HG03520 (cell line): ENCODE measurements around the gene ELP4.

Source experiments
- ATAC-seq: cut with Tn5 transposase; IDR thresholded peaks from one replicate; pipeline ENCODE4 v1.9.1; 2021; ENCODE audit warnings: mild to moderate bottlenecking, moderate library complexity; ENCODE audit not compliant: unreplicated experiment

The ELP4 gene

DNA sequence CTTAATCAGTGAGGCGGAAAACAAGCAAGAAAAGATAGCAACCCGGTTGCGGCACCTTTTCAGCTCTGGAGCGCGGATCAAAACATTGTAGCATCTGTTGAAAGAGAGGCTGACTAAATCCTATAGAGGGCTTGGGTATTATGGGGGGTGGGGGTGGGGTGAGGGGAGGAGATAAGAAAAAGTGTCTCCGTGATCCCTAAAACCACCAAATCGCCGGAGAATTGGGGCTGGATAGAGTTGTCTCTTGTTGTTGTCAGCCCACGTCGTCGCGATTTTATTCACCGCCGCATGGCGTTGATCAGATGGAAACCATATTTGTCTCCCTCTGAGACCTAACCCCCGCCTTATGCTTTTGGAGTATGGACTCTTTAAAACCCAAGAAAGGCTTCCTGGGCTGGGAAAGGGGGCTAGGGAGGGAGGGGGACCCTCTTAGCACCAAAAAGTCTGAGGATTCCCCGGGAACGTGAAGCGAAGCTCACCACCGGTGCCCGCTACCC, 288.5 kb downstream of the ELP4 start:
- ATAC-seq, result no peak

GRCh38 chr11:31798554-31799434, 289.2 kb downstream of the ELP4 start:
- ATAC-seq, result no peak

GRCh38 chr11:31799435-31800397, 290.1 kb downstream of the ELP4 start:
- no peak for ATAC-seq

GRCh38 chr11:31800398-31801265, 291.1 kb downstream of the ELP4 start:
- no peak for ATAC-seq

DNA sequence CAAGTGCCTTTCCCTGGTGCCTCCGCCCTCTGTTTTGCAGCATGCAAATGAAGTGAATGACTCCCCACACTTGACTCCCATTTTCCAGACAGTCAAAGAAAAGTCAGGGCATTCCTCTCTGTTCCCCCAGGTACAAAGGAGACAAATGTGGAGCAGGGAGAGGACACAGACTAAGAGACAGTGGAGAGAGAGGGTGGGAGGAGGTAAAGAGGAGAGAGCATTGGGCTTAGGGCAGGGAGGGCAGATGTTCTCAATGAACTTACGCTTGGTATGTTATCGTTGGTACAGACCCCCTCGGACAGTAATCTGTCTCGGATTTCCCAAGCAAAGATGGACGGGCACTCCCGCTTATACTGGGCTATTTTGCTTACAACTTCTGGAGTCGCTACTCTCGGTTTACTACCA, 291.7 kb downstream of the ELP4 start:
- no peak for ATAC-seq

- no peak for ATAC-seq
These were observed 292.5 kb downstream of the ELP4 start for GRCh38 chr11:31802000-31802551.

DNA sequence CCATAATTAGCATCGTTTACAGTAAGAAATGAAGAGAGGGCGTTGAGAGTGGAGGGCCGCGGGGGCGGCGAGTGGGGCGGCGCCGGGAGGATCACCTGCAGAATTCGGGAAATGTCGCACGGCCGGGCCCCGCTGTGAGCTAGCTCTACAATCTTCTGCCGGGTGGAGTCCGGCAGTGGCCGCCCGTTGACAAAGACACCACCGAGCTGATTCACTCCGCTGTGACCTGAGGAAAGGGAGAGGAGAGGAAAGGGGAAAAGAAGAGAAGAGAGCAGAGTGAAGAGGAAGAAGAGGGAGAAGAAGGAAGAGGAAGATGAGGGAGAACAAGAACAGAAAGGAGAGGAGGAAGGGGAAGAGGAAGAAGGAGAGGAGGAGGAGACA, 293.0 kb downstream of the ELP4 start:
- no peak for ATAC-seq

GRCh38 chr11:31802990-31803812, 293.6 kb downstream of the ELP4 start:
- no peak for ATAC-seq

DNA sequence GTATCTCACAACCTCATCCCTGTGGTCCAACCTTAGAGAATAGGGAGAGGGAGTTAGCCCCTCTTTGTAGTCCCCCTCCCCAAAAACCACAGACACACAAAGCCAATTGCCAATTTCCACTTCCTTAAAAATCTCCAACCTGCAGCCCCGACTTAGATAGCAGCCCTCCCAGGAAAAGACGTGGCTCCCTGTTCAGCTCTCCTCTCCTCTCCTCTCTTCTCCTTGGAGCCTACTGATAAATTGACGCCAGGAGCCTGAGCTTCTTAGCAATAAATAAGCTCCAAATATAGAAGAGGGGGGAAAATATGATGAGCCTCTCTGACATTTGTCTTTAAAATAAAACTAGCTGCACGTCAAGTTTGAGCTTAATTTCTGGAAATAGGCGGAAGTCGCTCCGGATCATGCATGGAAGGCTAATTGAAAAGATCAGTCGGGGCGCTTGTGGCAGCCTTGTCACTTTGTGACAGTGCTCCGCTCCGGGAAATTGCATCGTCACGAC, 294.3 kb downstream of the ELP4 start:
- ATAC-seq, result no peak

- no peak for ATAC-seq
These were observed 294.9 kb downstream of the ELP4 start for GRCh38 chr11:31804312-31805036.

DNA sequence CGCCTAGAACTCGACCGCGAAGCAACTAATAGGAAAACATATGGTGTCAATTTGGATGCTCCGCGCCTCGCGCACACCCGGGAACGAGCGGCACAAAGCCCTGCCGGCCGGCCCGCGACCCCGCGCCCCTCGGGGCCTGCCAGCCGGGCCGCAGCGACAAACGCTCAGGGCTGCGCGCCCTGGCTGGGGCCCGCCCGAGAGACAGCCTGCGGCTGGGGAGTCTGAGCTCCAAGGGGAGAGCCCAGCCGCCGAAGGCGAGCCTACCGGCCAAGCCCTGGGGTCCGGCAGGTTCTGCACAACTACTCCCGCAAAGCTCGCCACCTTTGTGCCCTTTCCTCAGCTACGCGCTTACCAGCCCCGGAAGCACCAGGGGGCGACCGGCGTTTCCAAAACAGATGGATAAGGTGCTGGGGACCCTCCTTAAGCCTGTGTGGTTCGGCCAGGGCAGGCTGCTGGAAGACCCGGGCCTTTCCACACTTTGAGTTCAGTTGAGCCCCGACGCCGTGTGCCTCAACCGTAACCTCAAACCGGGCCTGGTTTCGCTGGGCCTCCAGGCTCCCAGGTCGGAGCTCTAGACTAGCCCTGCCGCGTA, 295.6 kb downstream of the ELP4 start:
- ATAC-seq, result no peak

DNA sequence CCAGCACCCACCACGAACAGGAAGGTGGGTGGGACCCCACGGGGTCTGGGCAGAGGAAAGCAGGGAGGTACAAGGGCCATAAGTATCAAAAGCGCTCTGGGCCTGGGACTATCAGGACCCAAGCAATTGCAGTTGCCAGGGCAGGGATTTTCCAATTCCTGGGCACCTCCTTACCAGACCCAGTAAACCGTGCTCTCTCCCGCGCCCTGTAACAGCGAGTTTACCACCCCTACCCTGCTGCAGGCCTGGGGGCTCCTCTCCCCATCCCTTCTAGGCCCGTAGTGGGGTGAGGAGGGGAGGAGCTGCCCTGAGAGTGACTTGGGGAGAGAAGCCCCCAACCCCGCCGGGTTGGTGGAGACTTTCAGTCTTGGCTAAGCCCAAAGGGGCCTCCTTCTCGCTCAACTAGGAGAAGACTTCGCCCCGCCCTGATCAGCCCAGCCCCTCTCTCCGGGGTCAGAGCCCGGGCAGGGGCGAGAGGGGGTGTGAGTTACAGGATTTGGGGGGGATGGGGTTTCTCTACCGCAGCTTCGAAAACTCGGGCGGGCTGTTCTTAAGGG, 296.1 kb downstream of the ELP4 start:
- ATAC-seq, result no peak

GRCh38 chr11:31806186-31806927, 296.8 kb downstream of the ELP4 start:
- no peak for ATAC-seq

- ATAC-seq, result no peak
These were observed 297.6 kb downstream of the ELP4 start for GRCh38 chr11:31806928-31807798.

GRCh38 chr11:31807799-31808667, 298.5 kb downstream of the ELP4 start:
- no peak for ATAC-seq
